Measurements from ENCODE around the gene GSDME.

Gene GSDME

GRCh38 chr7:24788961-24789576 lies 31.8 kb upstream of the GSDME start:
- Histone ChIP-seq H3K4me1 (ENCODE audit: control insufficient read depth, low read depth, low read length) (no peaks in the 10 kb centered on the region), H2BK120ac (ENCODE audit: low read depth, low read length) (no peak overlapping the region), H3K4me2 (ENCODE audit: low read length) (no peak overlapping the region), H4K5ac (ENCODE audit: low read length) (no peak overlapping the region), H3K4me3 (ENCODE audit: low read length) (no peak overlapping the region), H3K79me2 (ENCODE audit: control insufficient read depth, insufficient read depth, low read length) (no peaks in the 10 kb centered on the region), H3K4ac (ENCODE audit: low read depth, low read length) (no peak overlapping the region), H2BK15ac (replicated peaks; ENCODE audit: low read depth) (no peak overlapping the region), H3K56ac (ENCODE audit: low read length) (no peak overlapping the region), H2AK5ac (ENCODE audit: low read length) (no peak overlapping the region), H3K27ac (ENCODE audit: low read depth, low read length) (no peak overlapping the region), H3K36me3 (ENCODE audit: control insufficient read depth, insufficient read depth, low read length) (no peaks in the 10 kb centered on the region), H3K79me1 (ENCODE audit: low read length) (no peaks in the 10 kb centered on the region), H4K8ac (ENCODE audit: low read depth, low read length) (no peak overlapping the region), H3K9ac (ENCODE audit: low read length) (no peak overlapping the region), H3K27me3 (ENCODE audit: insufficient read depth, low read length, poor library complexity) (no peaks in the 10 kb centered on the region), H2BK5ac (ENCODE audit: low read length) (no peak overlapping the region), H3K18ac (ENCODE audit: low read length) (no peak overlapping the region), H3K23ac (ENCODE audit: low read length) (no peak overlapping the region)
- no CpG with 5 or more reads among the region's 10 CpGs for WGBS (ENCODE audit: extremely low coverage, insufficient coverage, low lambda C conversion rate)
- DNase-seq = no peak

- no peak overlapping the region for H2BK15ac ChIP-seq (replicated peaks; ENCODE audit: low read depth)
- H2BK120ac ChIP-seq (ENCODE audit: low read depth, low read length) = no peak overlapping the region
- H3K27ac ChIP-seq (ENCODE audit: low read depth, low read length) = no peak overlapping the region
- DNase-seq = no peak
- WGBS (ENCODE audit: extremely low coverage, insufficient coverage, low lambda C conversion rate) = no CpG with 5 or more reads among the region's 9 CpGs
- H3K4me2 ChIP-seq (ENCODE audit: low read length) = no peak overlapping the region
- no peak overlapping the region for H3K23ac ChIP-seq (ENCODE audit: low read length)
- H3K4me3 ChIP-seq (ENCODE audit: low read length) = no peak overlapping the region
- no peaks in the 10 kb centered on the region for H3K27me3 ChIP-seq (ENCODE audit: insufficient read depth, low read length, poor library complexity)
- H3K18ac ChIP-seq (ENCODE audit: low read length) = no peak overlapping the region
- H4K5ac ChIP-seq (ENCODE audit: low read length) = no peak overlapping the region
- no peak overlapping the region for H3K9ac ChIP-seq (ENCODE audit: low read length)
- H3K79me1 ChIP-seq (ENCODE audit: low read length) = no peaks in the 10 kb centered on the region
- no peak overlapping the region for H3K4ac ChIP-seq (ENCODE audit: low read depth, low read length)
- no peak overlapping the region for H3K56ac ChIP-seq (ENCODE audit: low read length)
- no peaks in the 10 kb centered on the region for H3K79me2 ChIP-seq (ENCODE audit: control insufficient read depth, insufficient read depth, low read length)
- H4K8ac ChIP-seq (ENCODE audit: low read depth, low read length) = no peak overlapping the region
- no peaks in the 10 kb centered on the region for H3K36me3 ChIP-seq (ENCODE audit: control insufficient read depth, insufficient read depth, low read length)
- no peaks in the 10 kb centered on the region for H3K4me1 ChIP-seq (ENCODE audit: control insufficient read depth, low read depth, low read length)
- H2AK5ac ChIP-seq (ENCODE audit: low read length) = no peak overlapping the region
- H2BK5ac ChIP-seq (ENCODE audit: low read length) = no peak overlapping the region
These were observed 30.8 kb upstream of the GSDME start for GRCh38 chr7:24788075-24788474.

- H2BK5ac ChIP-seq (ENCODE audit: low read length) = no peak overlapping the region
- no peak overlapping the region for H2BK15ac ChIP-seq (replicated peaks; ENCODE audit: low read depth)
- H4K8ac ChIP-seq (ENCODE audit: low read depth, low read length) = no peak overlapping the region
- no peak overlapping the region for H3K4me3 ChIP-seq (ENCODE audit: low read length)
- no CpG with 5 or more reads among the region's 5 CpGs for WGBS (ENCODE audit: extremely low coverage, insufficient coverage, low lambda C conversion rate)
- peak; percentile 16 for DNase-seq
- no peak overlapping the region for H3K23ac ChIP-seq (ENCODE audit: low read length)
- no peak overlapping the region for H3K27ac ChIP-seq (ENCODE audit: low read depth, low read length)
- H3K56ac ChIP-seq (ENCODE audit: low read length) = no peak overlapping the region
- H3K36me3 ChIP-seq (ENCODE audit: control insufficient read depth, insufficient read depth, low read length) = no peaks in the 10 kb centered on the region
- H3K79me2 ChIP-seq (ENCODE audit: control insufficient read depth, insufficient read depth, low read length) = no peaks in the 10 kb centered on the region
- H2BK120ac ChIP-seq (ENCODE audit: low read depth, low read length) = no peak overlapping the region
- no peak overlapping the region for H3K4ac ChIP-seq (ENCODE audit: low read depth, low read length)
- H4K5ac ChIP-seq (ENCODE audit: low read length) = no peak overlapping the region
- H3K4me2 ChIP-seq (ENCODE audit: low read length) = no peak overlapping the region
- H3K27me3 ChIP-seq (ENCODE audit: insufficient read depth, low read length, poor library complexity) = no peaks in the 10 kb centered on the region
- no peaks in the 10 kb centered on the region for H3K4me1 ChIP-seq (ENCODE audit: control insufficient read depth, low read depth, low read length)
- no peak overlapping the region for H3K9ac ChIP-seq (ENCODE audit: low read length)
- no peak overlapping the region for H2AK5ac ChIP-seq (ENCODE audit: low read length)
- H3K79me1 ChIP-seq (ENCODE audit: low read length) = no peaks in the 10 kb centered on the region
- no peak overlapping the region for H3K18ac ChIP-seq (ENCODE audit: low read length)
These were observed 29.7 kb upstream of the GSDME start for GRCh38 chr7:24786941-24787340.

- H3K27ac ChIP-seq (ENCODE audit: low read depth, low read length) = no peak overlapping the region
- no peak overlapping the region for H2BK15ac ChIP-seq (replicated peaks; ENCODE audit: low read depth)
- no peak overlapping the region for H3K18ac ChIP-seq (ENCODE audit: low read length)
- H3K4ac ChIP-seq (ENCODE audit: low read depth, low read length) = no peak overlapping the region
- no peak overlapping the region for H3K4me2 ChIP-seq (ENCODE audit: low read length)
- no peak overlapping the region for H3K23ac ChIP-seq (ENCODE audit: low read length)
- H3K4me3 ChIP-seq (ENCODE audit: low read length) = no peak overlapping the region
- H2AK5ac ChIP-seq (ENCODE audit: low read length) = no peak overlapping the region
- WGBS (ENCODE audit: extremely low coverage, insufficient coverage, low lambda C conversion rate) = no CpG with 5 or more reads among the region's 4 CpGs
- no peak overlapping the region for H4K5ac ChIP-seq (ENCODE audit: low read length)
- no peak overlapping the region for H3K9ac ChIP-seq (ENCODE audit: low read length)
- H2BK5ac ChIP-seq (ENCODE audit: low read length) = no peak overlapping the region
- no peaks in the 10 kb centered on the region for H3K27me3 ChIP-seq (ENCODE audit: insufficient read depth, low read length, poor library complexity)
- no peaks in the 10 kb centered on the region for H3K79me1 ChIP-seq (ENCODE audit: low read length)
- no peaks in the 10 kb centered on the region for H3K36me3 ChIP-seq (ENCODE audit: control insufficient read depth, insufficient read depth, low read length)
- no peak overlapping the region for H3K56ac ChIP-seq (ENCODE audit: low read length)
- H4K8ac ChIP-seq (ENCODE audit: low read depth, low read length) = no peak overlapping the region
- no peaks in the 10 kb centered on the region for H3K4me1 ChIP-seq (ENCODE audit: control insufficient read depth, low read depth, low read length)
- no peaks in the 10 kb centered on the region for H3K79me2 ChIP-seq (ENCODE audit: control insufficient read depth, insufficient read depth, low read length)
- no peak for DNase-seq
- H2BK120ac ChIP-seq (ENCODE audit: low read depth, low read length) = no peak overlapping the region
These were observed 29.0 kb upstream of the GSDME start for GRCh38 chr7:24786306-24786705.

GRCh38 chr7:24784277-24784676 lies 27.0 kb upstream of the GSDME start:
- Histone ChIP-seq H3K18ac (ENCODE audit: low read length) (no peak overlapping the region), H2BK120ac (ENCODE audit: low read depth, low read length) (no peak overlapping the region), H3K79me1 (ENCODE audit: low read length) (no peaks in the 10 kb centered on the region), H3K9ac (ENCODE audit: low read length) (no peak overlapping the region), H3K4me2 (ENCODE audit: low read length) (no peak overlapping the region), H3K4me3 (ENCODE audit: low read length) (no peak overlapping the region), H4K5ac (ENCODE audit: low read length) (no peak overlapping the region), H3K23ac (ENCODE audit: low read length) (no peak overlapping the region), H3K4ac (ENCODE audit: low read depth, low read length) (no peak overlapping the region), H2BK15ac (replicated peaks; ENCODE audit: low read depth) (no peak overlapping the region), H3K56ac (ENCODE audit: low read length) (no peak overlapping the region), H3K4me1 (ENCODE audit: control insufficient read depth, low read depth, low read length) (no peaks in the 10 kb centered on the region), H3K27ac (ENCODE audit: low read depth, low read length) (no peak overlapping the region), H3K79me2 (ENCODE audit: control insufficient read depth, insufficient read depth, low read length) (no peaks in the 10 kb centered on the region), H3K36me3 (ENCODE audit: control insufficient read depth, insufficient read depth, low read length) (no peaks in the 10 kb centered on the region), H2BK5ac (ENCODE audit: low read length) (no peak overlapping the region), H3K27me3 (ENCODE audit: insufficient read depth, low read length, poor library complexity) (no peaks in the 10 kb centered on the region), H4K8ac (ENCODE audit: low read depth, low read length) (no peak overlapping the region), H2AK5ac (ENCODE audit: low read length) (no peak overlapping the region)
- DNase-seq = no peak
- WGBS (ENCODE audit: extremely low coverage, insufficient coverage, low lambda C conversion rate) = no CpG with 5 or more reads among the region's 5 CpGs

GRCh38 chr7:24783698-24784097 lies 26.4 kb upstream of the GSDME start:
- no peak overlapping the region for H4K8ac ChIP-seq (ENCODE audit: low read depth, low read length)
- no peak overlapping the region for H3K23ac ChIP-seq (ENCODE audit: low read length)
- no peaks in the 10 kb centered on the region for H3K79me1 ChIP-seq (ENCODE audit: low read length)
- no peak overlapping the region for H3K4ac ChIP-seq (ENCODE audit: low read depth, low read length)
- H3K27me3 ChIP-seq (ENCODE audit: insufficient read depth, low read length, poor library complexity) = no peaks in the 10 kb centered on the region
- H2BK120ac ChIP-seq (ENCODE audit: low read depth, low read length) = no peak overlapping the region
- H4K5ac ChIP-seq (ENCODE audit: low read length) = no peak overlapping the region
- H3K36me3 ChIP-seq (ENCODE audit: control insufficient read depth, insufficient read depth, low read length) = no peaks in the 10 kb centered on the region
- H2BK5ac ChIP-seq (ENCODE audit: low read length) = no peak overlapping the region
- no peak overlapping the region for H2BK15ac ChIP-seq (replicated peaks; ENCODE audit: low read depth)
- H3K56ac ChIP-seq (ENCODE audit: low read length) = no peak overlapping the region
- no peak overlapping the region for H3K4me3 ChIP-seq (ENCODE audit: low read length)
- no peak overlapping the region for H3K9ac ChIP-seq (ENCODE audit: low read length)
- H3K4me2 ChIP-seq (ENCODE audit: low read length) = no peak overlapping the region
- no peak overlapping the region for H2AK5ac ChIP-seq (ENCODE audit: low read length)
- H3K27ac ChIP-seq (ENCODE audit: low read depth, low read length) = no peak overlapping the region
- no peak for DNase-seq
- no peak overlapping the region for H3K18ac ChIP-seq (ENCODE audit: low read length)
- H3K79me2 ChIP-seq (ENCODE audit: control insufficient read depth, insufficient read depth, low read length) = no peaks in the 10 kb centered on the region
- no CpG with 5 or more reads among the region's 2 CpGs for whole genome bisulfite sequencing (ENCODE audit: extremely low coverage, insufficient coverage, low lambda C conversion rate)
- H3K4me1 ChIP-seq (ENCODE audit: control insufficient read depth, low read depth, low read length) = no peaks in the 10 kb centered on the region

Measured in mesendoderm (in vitro differentiated cells).